Neural crest cell (in vitro differentiated cells): ENCODE measurements around the gene ARMC8. TPM values are rescaled to one million over a fixed set of nuclear protein-coding genes. Genes with fewer than 3 reads are reported as not detected.

Source experiments
- DNase-seq: peaks from one replicate; pipeline ENCODE4 v3.0.0; 2021; ENCODE audit warnings: low read depth, mixed read lengths, low spot score
- H3K27ac Mint-ChIP-seq: one replicate; pipeline ENCODE4 v1.8.0; 2021; ENCODE audit warnings: mild to moderate bottlenecking, mixed read lengths; ENCODE audit not compliant: unreplicated experiment
- H3K27me3 Mint-ChIP-seq: 2 replicates; pipeline ENCODE4 v1.8.0; 2021; ENCODE audit warnings: low read depth, mild to moderate bottlenecking, mixed read lengths
- H3K36me3 Mint-ChIP-seq: 2 replicates; pipeline ENCODE4 v1.8.0; 2021; ENCODE audit warnings: low read depth, mild to moderate bottlenecking, mixed read lengths
- H3K4me1 Mint-ChIP-seq: 2 replicates; pipeline ENCODE4 v1.8.0; 2021; ENCODE audit warnings: mixed read lengths
- H3K4me3 Mint-ChIP-seq: one replicate; pipeline ENCODE4 v1.8.0; 2021; ENCODE audit warnings: mild to moderate bottlenecking, mixed read lengths
- H3K9me3 Mint-ChIP-seq: 2 replicates; pipeline ENCODE4 v1.8.0; 2021; ENCODE audit warnings: mixed read lengths
- CTCF ChIP-seq: fragments of 200-600 bp; sonication (generic); conservative IDR thresholded peaks from 2 replicates; pipeline ENCODE4 v1.5.0; 2021; ENCODE audit warnings: antibody characterized with exemption, mild to moderate bottlenecking
- total RNA-seq: library from RNA; stranded (reverse); gene quantifications from 2 replicates; pipeline ENCODE4 v1.2.1, GENCODE V29; 2021

Gene ARMC8
- total RNA-seq, 1 donor from 2014 or later, result 40.0 TPM

- Mint-ChIP-seq H3K27ac (no peak overlapping the region), H3K27me3 (no peaks in the 10 kb centered on the region), H3K4me1 (peaks cover 21% of the 10 kb centered on the region)
Measured at GRCh38 chr3:138220788-138221187, 33.7 kb downstream of the ARMC8 start.

GRCh38 chr3:138222131-138222941 lies 35.2 kb downstream of the ARMC8 start:
- no peak overlapping the region for H3K27ac Mint-ChIP-seq
- H3K9me3 Mint-ChIP-seq, result no peaks in the 10 kb centered on the region
- peaks cover 21% of the 10 kb centered on the region for H3K4me1 Mint-ChIP-seq
- peaks cover 4% of the 10 kb centered on the region for H3K36me3 Mint-ChIP-seq
- no peak for TF ChIP-seq CTCF
- H3K4me3 Mint-ChIP-seq, result no peak overlapping the region
- H3K27me3 Mint-ChIP-seq, result no peaks in the 10 kb centered on the region
- no peak for DNase-seq

More at GRCh38 chr3:138220788-138221187, 33.7 kb downstream of the ARMC8 start:
- H3K36me3 Mint-ChIP-seq, result peaks cover 4% of the 10 kb centered on the region
- no peak for TF ChIP-seq CTCF
- DNase-seq, result no peak
- H3K4me3 Mint-ChIP-seq, result no peak overlapping the region
- H3K9me3 Mint-ChIP-seq, result no peaks in the 10 kb centered on the region

GRCh38 chr3:138222942-138223287 lies 35.8 kb downstream of the ARMC8 start:
- no peak for DNase-seq
- H3K9me3 Mint-ChIP-seq, result no peaks in the 10 kb centered on the region
- no peaks in the 10 kb centered on the region for H3K27me3 Mint-ChIP-seq
- peaks cover 4% of the 10 kb centered on the region for H3K36me3 Mint-ChIP-seq
- H3K4me3 Mint-ChIP-seq, result no peak overlapping the region
- no peak overlapping the region for H3K27ac Mint-ChIP-seq
- peaks cover 21% of the 10 kb centered on the region for H3K4me1 Mint-ChIP-seq
- no peak for TF ChIP-seq CTCF

- H3K27ac Mint-ChIP-seq, result no peak overlapping the region
Measured at GRCh38 chr3:138227650-138228049, 40.5 kb downstream of the ARMC8 start.

GRCh38 chr3:138230525-138230924 lies 43.4 kb downstream of the ARMC8 start:
- H3K4me1 Mint-ChIP-seq, result no peaks in the 10 kb centered on the region
- H3K27me3 Mint-ChIP-seq, result no peaks in the 10 kb centered on the region

More at GRCh38 chr3:138227650-138228049, 40.5 kb downstream of the ARMC8 start:
- H3K9me3 Mint-ChIP-seq, result no peaks in the 10 kb centered on the region
- H3K27me3 Mint-ChIP-seq, result no peaks in the 10 kb centered on the region
- TF ChIP-seq CTCF, result no peak
- peaks cover 8% of the 10 kb centered on the region for H3K36me3 Mint-ChIP-seq
- no peak overlapping the region for H3K4me3 Mint-ChIP-seq
- DNase-seq, result no peak
- H3K4me1 Mint-ChIP-seq, result no peaks in the 10 kb centered on the region

More at GRCh38 chr3:138230525-138230924, 43.4 kb downstream of the ARMC8 start:
- no peak for TF ChIP-seq CTCF
- Mint-ChIP-seq H3K27ac (no peak overlapping the region), H3K4me3 (no peak overlapping the region), H3K9me3 (no peaks in the 10 kb centered on the region), H3K36me3 (peaks cover 6% of the 10 kb centered on the region)
- DNase-seq, result no peak
